Peyer's patch (tissue), 4 donors: Measurements from ENCODE around the gene TYRP1. TPM values are rescaled to one million over a fixed set of nuclear protein-coding genes. Genes with fewer than 3 reads are reported as not detected.
"Not testable (repeated sequence)": the region's sequence is repeated elsewhere in the genome, so short reads cannot be mapped to it uniquely, and the experiment has no call there.

Experiments
- DNase-seq, 3 donors: peaks; one replicate each; pipeline ENCODE4 v3.0.0-alpha.2; 2017 to 2019
- H3K27ac ChIP-seq, 4 donors: fragments of 200-600 bp; sonication (generic); one replicate each; pipeline ENCODE4 v1.5.1; 2016 to 2019
- H3K27me3 ChIP-seq, 2 donors: fragments of 200-600 bp; sonication (generic); one replicate each; pipeline ENCODE4 v1.5.1; 2019
- H3K36me3 ChIP-seq, 3 donors: fragments of 200-600 bp; sonication (generic); one replicate each; pipeline ENCODE4 v1.5.1; 2016 to 2019
- H3K4me1 ChIP-seq, 4 donors: fragments of 200-600 bp; sonication (generic); one replicate each; pipeline ENCODE4 v1.5.1; 2016 to 2019
- H3K4me3 ChIP-seq, 4 donors: fragments of 200-600 bp; sonication (generic); 1 replicate in 3 of 4; 2 replicates in 1 of 4; pipeline ENCODE4 v1.5.1; 2016 to 2019; ENCODE audit warnings: mild to moderate bottlenecking in 1 of 4
- H3K9me3 ChIP-seq, 4 donors: fragments of 200-600 bp; sonication (generic); one replicate each; pipeline ENCODE4 v1.5.1; 2016 to 2019; ENCODE audit warnings: mild to moderate bottlenecking in 1 of 4
- CTCF ChIP-seq, 6 experiments: fragments of 450-650 bp in 4 of 6; fragments of 200-600 bp in 2 of 6; sonication (generic) in 1 of 6; IDR thresholded peaks; one replicate each; pipeline ENCODE4 v1.5.1; 2017 to 2019; ENCODE audit warnings: antibody characterized with exemption in 6 of 6, mild to moderate bottlenecking in 3 of 6, moderate library complexity in 1 of 6
- POLR2A ChIP-seq, 2 donors: fragments of 450-650 bp; IDR thresholded peaks; one replicate each; pipeline ENCODE4 v1.5.1; 2017; ENCODE audit warnings: antibody characterized with exemption in 2 of 2, mild to moderate bottlenecking in 2 of 2, moderate library complexity in 2 of 2
- total RNA-seq, 4 donors: library from RNA; depleted of rRNA; stranded (reverse); fragments of >200 nt; gene quantifications; one replicate each; pipeline ENCODE4 v1.1.0, GENCODE V29; 2016

The TYRP1 gene
- total RNA-seq, 4 donors from 2014 or later: 0.70 to 2.5 (median 0.80) TPM; not detected in 1

DNA sequence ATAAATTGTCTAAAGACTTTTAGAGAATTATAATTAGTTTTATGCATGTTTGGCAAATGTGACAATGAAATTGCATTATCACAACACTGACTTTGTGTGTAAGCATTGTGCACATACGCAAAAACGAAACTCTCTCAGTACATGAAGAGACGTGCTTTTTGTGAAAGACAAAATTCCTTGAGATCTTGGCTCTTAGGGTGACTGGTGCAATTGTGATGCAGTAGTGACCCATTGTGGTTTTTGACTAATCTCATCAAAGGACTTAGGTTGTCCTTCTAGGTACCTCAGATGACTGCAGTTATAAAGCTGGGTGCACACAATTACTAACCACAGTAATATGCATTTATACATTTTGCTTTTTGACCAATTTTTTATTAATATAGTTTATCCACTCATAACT lies 25.3 kb upstream of the TYRP1 start:
- no peaks in the 10 kb centered on the region for H3K4me1 ChIP-seq
- H3K4me3 ChIP-seq: no peak overlapping the region
- no peaks in the 10 kb centered on the region for H3K36me3 ChIP-seq
- no peaks in the 10 kb centered on the region for H3K27me3 ChIP-seq
- no peak overlapping the region for H3K27ac ChIP-seq
- TF ChIP-seq POLR2A (IDR thresholded peaks at IDR 0.05) (no peak), CTCF (IDR thresholded peaks at IDR 0.05) (no peak)
- no peak for DNase-seq
- H3K9me3 ChIP-seq: no peaks in the 10 kb centered on the region

DNA sequence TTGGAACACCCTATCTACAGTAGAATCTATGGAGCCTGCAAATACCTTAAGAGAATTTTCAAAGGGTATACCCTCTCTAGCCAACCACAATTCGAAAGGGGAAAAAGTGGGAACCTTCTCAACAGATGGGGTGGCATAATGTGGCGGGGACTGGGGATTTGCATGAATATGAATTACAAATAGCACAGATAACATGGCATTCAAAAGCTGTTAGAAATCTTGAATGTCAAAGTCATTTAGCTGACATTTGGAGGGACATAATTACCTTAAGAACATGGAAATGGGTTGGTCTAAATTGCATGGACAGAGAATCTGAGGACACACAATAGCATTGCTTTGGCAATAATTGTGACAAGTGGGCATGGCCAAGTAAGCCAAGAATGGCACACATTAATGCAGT lies 23.2 kb upstream of the TYRP1 start:
- H3K4me1 ChIP-seq: no peaks in the 10 kb centered on the region
- no peak for DNase-seq
- H3K4me3 ChIP-seq: no peak overlapping the region
- H3K36me3 ChIP-seq: no peaks in the 10 kb centered on the region
- TF ChIP-seq CTCF (IDR thresholded peaks at IDR 0.05) (no peak), POLR2A (IDR thresholded peaks at IDR 0.05) (no peak)
- no peaks in the 10 kb centered on the region for H3K9me3 ChIP-seq
- no peak overlapping the region for H3K27ac ChIP-seq
- H3K27me3 ChIP-seq: no peaks in the 10 kb centered on the region

- Histone ChIP-seq H3K9me3 (no peaks in the 10 kb centered on the region), H3K27ac (no peak overlapping the region), H3K4me3 (no peak overlapping the region), H3K27me3 (no peaks in the 10 kb centered on the region), H3K4me1 (no peaks in the 10 kb centered on the region), H3K36me3 (no peaks in the 10 kb centered on the region)
- TF ChIP-seq CTCF (IDR thresholded peaks at IDR 0.05): no peak
- no peak for TF ChIP-seq POLR2A (IDR thresholded peaks at IDR 0.05)
- DNase-seq: no peak
Observed at GRCh38 chr9:12674961-12675360, 18.2 kb upstream of the TYRP1 start.

- not testable (repeated sequence) for DNase-seq, H3K4me3 ChIP-seq, H3K27me3 ChIP-seq, H3K4me1 ChIP-seq, H3K36me3 ChIP-seq, H3K27ac ChIP-seq, H3K9me3 ChIP-seq
Observed at GRCh38 chr9:12677462-12678126, 15.6 kb upstream of the TYRP1 start.

GRCh38 chr9:12680341-12680740 lies 12.8 kb upstream of the TYRP1 start:
- Histone ChIP-seq H3K27me3 (no peaks in the 10 kb centered on the region), H3K4me3 (no peak overlapping the region), H3K9me3 (no peaks in the 10 kb centered on the region), H3K27ac (no peak overlapping the region), H3K36me3 (no peaks in the 10 kb centered on the region), H3K4me1 (no peaks in the 10 kb centered on the region)
- DNase-seq: no peak
- no peak for TF ChIP-seq POLR2A (IDR thresholded peaks at IDR 0.05)
- TF ChIP-seq CTCF (IDR thresholded peaks at IDR 0.05): no peak

- H3K4me3 ChIP-seq: no peak overlapping the region
Observed at GRCh38 chr9:12680757-12681156, 12.4 kb upstream of the TYRP1 start.

More at GRCh38 chr9:12680757-12681156, 12.4 kb upstream of the TYRP1 start:
- Histone ChIP-seq H3K9me3 (no peaks in the 10 kb centered on the region), H3K36me3 (no peaks in the 10 kb centered on the region), H3K27me3 (no peaks in the 10 kb centered on the region), H3K27ac (no peak overlapping the region), H3K4me1 (no peaks in the 10 kb centered on the region)
- TF ChIP-seq CTCF (IDR thresholded peaks at IDR 0.05): no peak
- no peak for TF ChIP-seq POLR2A (IDR thresholded peaks at IDR 0.05)
- no peak for DNase-seq
